Parathyroid adenoma (tissue), 2 donors: ENCODE measurements around the gene PIK3R6.

Source experiments
- H2AFZ ChIP-seq: fragments of 300-600 bp; sonication (generic); one replicate; pipeline ENCODE4 v1.7.0; 2017; ENCODE audit warnings: antibody characterized with exemption, mild to moderate bottlenecking
- H3K27ac ChIP-seq: fragments of 300-600 bp; sonication (generic); one replicate; pipeline ENCODE4 v1.7.0; 2017
- H3K27me3 ChIP-seq: fragments of 300-600 bp; sonication (generic); one replicate; pipeline ENCODE4 v1.7.0; 2017; ENCODE audit warnings: low read length; ENCODE audit not compliant: control insufficient read depth, insufficient read depth
- H3K36me3 ChIP-seq: fragments of 300-600 bp; sonication (generic); one replicate; pipeline ENCODE4 v1.7.0; 2017; ENCODE audit warnings: low read length; ENCODE audit not compliant: control insufficient read depth, insufficient read depth
- H3K4me1 ChIP-seq: fragments of 300-600 bp; sonication (generic); one replicate; pipeline ENCODE4 v1.7.0; 2017; ENCODE audit warnings: control low read depth
- H3K4me2 ChIP-seq: fragments of 300-600 bp; sonication (generic); one replicate; pipeline ENCODE4 v1.7.0; 2017; ENCODE audit warnings: low read length
- H3K4me3 ChIP-seq: fragments of 300-600 bp; sonication (generic); one replicate; pipeline ENCODE4 v1.7.0; 2017; ENCODE audit warnings: low read depth, low read length
- H3K79me2 ChIP-seq: fragments of 300-600 bp; sonication (generic); one replicate; pipeline ENCODE4 v1.7.0; 2017; ENCODE audit warnings: control low read depth
- H3K9ac ChIP-seq: fragments of 300-600 bp; sonication (generic); one replicate; pipeline ENCODE4 v1.7.0; 2017; ENCODE audit warnings: mild to moderate bottlenecking
- H3K9me3 ChIP-seq: fragments of 300-600 bp; sonication (generic); one replicate; pipeline ENCODE4 v1.7.0; 2017; ENCODE audit warnings: low read length; ENCODE audit not compliant: control insufficient read depth
- TF ChIP-seq, protein P1 (sequence below): fragments of 300-600 bp; sonication (generic); IDR thresholded peaks from one replicate; pipeline ENCODE4 v1.7.0; 2017; ENCODE audit warnings: antibody characterized with exemption, mild to moderate bottlenecking
- donor health status: primary hyperparathyroidism.

PIK3R6 gene

DNA sequence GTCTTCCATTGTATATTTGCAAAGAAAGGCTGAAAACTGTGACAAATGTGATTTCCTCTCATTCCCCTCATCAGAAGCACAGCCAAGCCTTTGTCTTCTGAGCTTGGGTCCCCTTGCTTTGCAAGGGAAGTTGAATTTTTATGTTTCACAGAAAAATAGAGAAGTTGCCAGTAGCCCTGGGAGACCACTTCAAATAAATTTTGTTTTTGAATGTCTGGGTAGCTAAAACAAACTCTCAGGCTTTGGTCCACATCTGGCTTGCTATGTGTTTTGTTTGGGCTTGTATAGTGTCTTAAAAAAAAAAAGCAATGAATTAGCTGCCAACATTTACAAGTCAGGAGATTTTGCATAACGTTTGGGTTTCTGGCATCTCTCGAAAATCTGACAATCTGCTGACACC lies 24.1 kb downstream of the PIK3R6 start:
- no peaks in the 10 kb centered on the region for H3K36me3 ChIP-seq
- TF ChIP-seq, protein P1, sequence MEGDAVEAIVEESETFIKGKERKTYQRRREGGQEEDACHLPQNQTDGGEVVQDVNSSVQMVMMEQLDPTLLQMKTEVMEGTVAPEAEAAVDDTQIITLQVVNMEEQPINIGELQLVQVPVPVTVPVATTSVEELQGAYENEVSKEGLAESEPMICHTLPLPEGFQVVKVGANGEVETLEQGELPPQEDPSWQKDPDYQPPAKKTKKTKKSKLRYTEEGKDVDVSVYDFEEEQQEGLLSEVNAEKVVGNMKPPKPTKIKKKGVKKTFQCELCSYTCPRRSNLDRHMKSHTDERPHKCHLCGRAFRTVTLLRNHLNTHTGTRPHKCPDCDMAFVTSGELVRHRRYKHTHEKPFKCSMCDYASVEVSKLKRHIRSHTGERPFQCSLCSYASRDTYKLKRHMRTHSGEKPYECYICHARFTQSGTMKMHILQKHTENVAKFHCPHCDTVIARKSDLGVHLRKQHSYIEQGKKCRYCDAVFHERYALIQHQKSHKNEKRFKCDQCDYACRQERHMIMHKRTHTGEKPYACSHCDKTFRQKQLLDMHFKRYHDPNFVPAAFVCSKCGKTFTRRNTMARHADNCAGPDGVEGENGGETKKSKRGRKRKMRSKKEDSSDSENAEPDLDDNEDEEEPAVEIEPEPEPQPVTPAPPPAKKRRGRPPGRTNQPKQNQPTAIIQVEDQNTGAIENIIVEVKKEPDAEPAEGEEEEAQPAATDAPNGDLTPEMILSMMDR: no peak
- no peak overlapping the region for H2AFZ ChIP-seq
- no peaks in the 10 kb centered on the region for H3K9me3 ChIP-seq
- no peaks in the 10 kb centered on the region for H3K27me3 ChIP-seq
- H3K4me2 ChIP-seq: no peak overlapping the region
- H3K79me2 ChIP-seq: no peaks in the 10 kb centered on the region
- H3K4me1 ChIP-seq: no peaks in the 10 kb centered on the region
- no peak overlapping the region for H3K9ac ChIP-seq
- H3K4me3 ChIP-seq: no peak overlapping the region
- no peak overlapping the region for H3K27ac ChIP-seq

DNA sequence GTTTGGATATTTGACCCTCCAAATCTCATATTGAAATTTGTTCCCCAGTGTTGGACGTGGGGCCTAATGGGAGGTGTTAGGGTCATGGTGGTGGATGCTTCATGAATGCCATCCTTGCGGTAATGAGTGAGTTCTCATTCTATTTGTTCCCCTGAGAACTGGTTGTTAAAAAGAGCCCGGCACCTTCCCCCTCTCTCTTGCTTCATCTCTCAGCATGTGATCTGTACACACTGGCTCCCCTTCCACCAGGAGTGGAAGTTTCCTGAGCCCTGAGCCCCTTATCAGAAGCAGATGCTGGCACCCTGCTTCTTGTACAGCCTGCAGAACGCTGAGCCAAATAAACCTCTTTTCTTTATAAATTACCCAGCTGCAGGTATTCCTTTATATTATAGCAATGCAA lies 25.6 kb downstream of the PIK3R6 start:
- Histone ChIP-seq H3K36me3 (no peaks in the 10 kb centered on the region), H3K9ac (no peak overlapping the region), H3K9me3 (no peaks in the 10 kb centered on the region), H3K27me3 (no peaks in the 10 kb centered on the region), H2AFZ (no peak overlapping the region), H3K27ac (no peak overlapping the region), H3K4me2 (no peak overlapping the region), H3K79me2 (no peaks in the 10 kb centered on the region), H3K4me1 (no peaks in the 10 kb centered on the region), H3K4me3 (no peak overlapping the region)
- TF ChIP-seq, protein P1: no peak

DNA sequence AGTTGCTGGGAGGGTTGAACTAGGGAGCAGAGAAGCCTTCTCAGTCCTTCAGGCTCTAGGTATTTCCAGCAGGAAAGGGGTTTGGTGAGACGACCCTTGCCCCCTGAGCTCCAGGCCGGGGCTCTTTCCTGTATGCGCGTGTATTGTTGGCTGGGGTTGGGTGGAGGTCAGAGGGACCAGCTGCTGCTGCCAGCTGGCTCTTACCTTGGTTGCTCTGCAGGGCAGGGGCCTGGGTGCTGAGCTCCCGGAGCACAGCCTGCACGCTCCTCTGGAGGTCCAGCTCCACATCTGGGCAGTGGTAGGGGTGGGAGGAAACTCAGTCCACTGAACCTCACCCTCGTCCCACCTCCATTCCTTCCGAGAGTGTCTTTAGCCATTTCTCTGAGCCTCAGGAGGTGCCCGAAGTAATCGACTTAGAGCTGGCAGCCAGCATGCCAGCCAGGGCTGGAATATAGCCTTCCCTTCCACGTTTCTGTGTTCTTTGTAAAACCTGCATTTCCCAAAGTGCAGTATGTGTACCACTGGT lies 28.0 kb downstream of the PIK3R6 start:
- H3K4me1 ChIP-seq: no peaks in the 10 kb centered on the region
- H3K4me2 ChIP-seq: no peak overlapping the region
- H3K79me2 ChIP-seq: no peaks in the 10 kb centered on the region
- H3K4me3 ChIP-seq: no peak overlapping the region
- no peaks in the 10 kb centered on the region for H3K36me3 ChIP-seq
- H3K27ac ChIP-seq: no peak overlapping the region
- H3K9me3 ChIP-seq: no peaks in the 10 kb centered on the region
- no peak overlapping the region for H3K9ac ChIP-seq
- H3K27me3 ChIP-seq: no peaks in the 10 kb centered on the region
- TF ChIP-seq, protein P1: no peak
- no peak overlapping the region for H2AFZ ChIP-seq

DNA sequence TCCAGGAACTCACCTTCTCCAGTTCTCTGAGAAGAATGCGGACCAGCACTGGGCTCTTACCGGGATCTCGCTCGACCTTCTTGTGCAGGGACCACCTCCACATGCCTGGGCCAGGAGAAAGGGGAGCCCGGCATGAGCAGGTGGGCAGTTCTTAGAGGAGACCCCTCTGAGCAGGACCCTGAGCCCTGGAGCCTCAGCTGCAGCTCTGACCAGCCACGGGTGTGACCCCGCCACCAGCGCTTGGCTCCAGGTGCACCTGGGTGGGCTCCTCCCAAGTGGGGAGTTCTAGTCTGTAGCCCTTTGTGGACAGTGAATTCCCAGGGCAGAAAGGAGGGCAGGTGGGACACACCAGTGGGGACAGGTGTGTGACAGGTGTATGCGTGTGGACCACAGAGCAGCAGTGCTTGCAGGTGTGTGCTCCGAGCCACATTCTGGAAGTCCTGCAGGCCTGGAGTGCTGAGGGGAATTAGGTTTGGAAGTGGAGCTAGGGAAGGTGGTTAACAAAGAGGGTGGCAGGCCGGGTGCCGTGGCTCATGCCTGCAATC lies 28.9 kb downstream of the PIK3R6 start:
- no peaks in the 10 kb centered on the region for H3K79me2 ChIP-seq
- TF ChIP-seq, protein P1: no peak
- no peaks in the 10 kb centered on the region for H3K36me3 ChIP-seq
- H3K4me1 ChIP-seq: no peaks in the 10 kb centered on the region
- no peak overlapping the region for H3K9ac ChIP-seq
- no peak overlapping the region for H2AFZ ChIP-seq
- H3K27me3 ChIP-seq: no peaks in the 10 kb centered on the region
- H3K27ac ChIP-seq: no peak overlapping the region
- no peaks in the 10 kb centered on the region for H3K9me3 ChIP-seq
- no peak overlapping the region for H3K4me3 ChIP-seq
- H3K4me2 ChIP-seq: no peak overlapping the region

DNA sequence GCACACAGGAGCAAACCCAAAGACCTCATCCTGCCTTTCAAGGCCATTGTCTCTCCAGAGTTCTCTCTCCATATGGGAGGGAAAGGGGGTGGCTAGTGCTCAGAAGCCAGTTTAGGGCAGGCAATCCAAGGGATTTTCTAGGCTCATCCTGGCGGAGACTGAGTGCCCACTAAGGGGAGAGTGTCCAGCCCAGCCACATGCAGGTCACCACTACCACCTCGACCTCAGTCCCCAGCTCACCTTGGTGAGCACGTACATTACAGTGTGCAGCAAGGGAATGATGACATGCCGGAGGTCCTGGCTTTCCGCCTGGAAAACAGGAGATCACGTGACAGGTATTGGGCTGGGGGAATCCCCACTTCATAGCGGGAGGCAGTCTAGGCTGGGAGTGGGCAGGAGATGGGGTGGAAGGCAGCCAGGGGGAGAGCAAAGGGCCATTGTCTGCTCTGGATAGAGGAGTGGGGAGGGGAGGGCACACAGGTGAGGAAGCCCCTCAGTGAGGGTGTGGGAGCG lies 29.9 kb downstream of the PIK3R6 start:
- H3K4me2 ChIP-seq: no peak overlapping the region
- TF ChIP-seq, protein P1: no peak

More for the DNA sequence above, 29.9 kb downstream of the PIK3R6 start:
- Histone ChIP-seq H3K9me3 (no peaks in the 10 kb centered on the region), H3K27ac (no peak overlapping the region), H3K79me2 (no peaks in the 10 kb centered on the region), H3K27me3 (no peaks in the 10 kb centered on the region), H3K9ac (no peak overlapping the region), H3K4me3 (no peak overlapping the region), H3K4me1 (no peaks in the 10 kb centered on the region), H2AFZ (no peak overlapping the region), H3K36me3 (no peaks in the 10 kb centered on the region)
